Mammary epithelial cell (primary cell): ENCODE data around the gene MRPL4.

Experiments used
- CTCF ChIP-seq, 2 donors: IDR thresholded peaks in 1 of 2; conservative IDR thresholded peaks in 1 of 2; 2 replicates each; pipeline ENCODE4 v1.5.1; 2011 to 2012; ENCODE audit warnings: inconsistent platforms in 2 of 2, low read length in 2 of 2, mild to moderate bottlenecking in 2 of 2, control low read depth in 1 of 2, low read depth in 1 of 2; ENCODE audit not compliant: insufficient read depth in 1 of 2; ENCODE audit errors: extremely low read depth in 1 of 2
- EZH2 ChIP-seq: IDR thresholded peaks from 2 replicates; pipeline ENCODE4 v1.6.1; 2012; ENCODE audit warnings: low read length, inconsistent platforms, borderline replicate concordance

- TF ChIP-seq CTCF (conservative IDR thresholded peaks at IDR 0.05 in 1 of 2, IDR thresholded peaks at IDR 0.05 in 1 of 2; ENCODE audit: extremely low read depth in 1 of 2, insufficient read depth in 1 of 2, low read depth in 1 of 2, low read length in 2 of 2) (no peak), EZH2 (no peak)
Observed at GRCh38 chr19:10277795-10278589, 26.0 kb downstream of the MRPL4 start.
